ENCODE data around the gene CHDH.
A peak's percentile ranks its signal among the peaks of the same experiment; 100 is the strongest.

CHDH gene

DNA sequence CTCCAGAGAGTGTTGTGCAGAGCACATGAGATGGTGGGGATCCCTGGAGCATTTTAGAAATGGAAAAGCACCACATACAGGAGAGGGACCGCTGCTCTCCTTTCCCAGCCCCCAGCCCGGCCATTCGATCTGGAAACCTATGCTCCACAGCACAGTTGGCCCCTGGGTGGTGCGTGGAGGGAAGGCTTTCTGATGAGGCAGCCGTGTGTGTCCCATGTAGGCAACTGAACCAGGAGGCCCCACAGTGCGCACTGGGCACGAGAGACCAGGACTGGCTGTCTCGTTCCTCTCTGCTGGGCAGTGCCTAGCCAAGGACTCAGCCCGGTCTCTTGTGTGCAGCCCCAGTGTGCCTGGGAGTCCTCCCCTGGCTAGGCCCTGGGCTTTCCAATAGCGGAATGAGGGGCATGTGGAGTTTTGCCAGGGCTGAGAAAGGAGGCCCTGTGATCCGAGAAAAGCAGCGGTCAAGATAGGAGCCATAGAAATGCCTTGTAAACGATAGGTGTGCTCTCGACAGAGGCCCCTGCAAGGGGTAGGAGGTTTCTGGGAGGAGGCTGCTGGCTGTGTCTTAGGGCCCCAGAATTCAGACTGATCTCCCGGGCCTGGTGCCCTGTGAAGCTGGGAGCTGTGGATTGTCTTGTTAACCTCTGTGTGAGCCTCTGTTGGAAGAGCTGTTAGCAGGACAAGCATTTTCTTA lies 39.0 kb downstream of the CHDH start:
- no peak for FAIRE-seq

DNA sequence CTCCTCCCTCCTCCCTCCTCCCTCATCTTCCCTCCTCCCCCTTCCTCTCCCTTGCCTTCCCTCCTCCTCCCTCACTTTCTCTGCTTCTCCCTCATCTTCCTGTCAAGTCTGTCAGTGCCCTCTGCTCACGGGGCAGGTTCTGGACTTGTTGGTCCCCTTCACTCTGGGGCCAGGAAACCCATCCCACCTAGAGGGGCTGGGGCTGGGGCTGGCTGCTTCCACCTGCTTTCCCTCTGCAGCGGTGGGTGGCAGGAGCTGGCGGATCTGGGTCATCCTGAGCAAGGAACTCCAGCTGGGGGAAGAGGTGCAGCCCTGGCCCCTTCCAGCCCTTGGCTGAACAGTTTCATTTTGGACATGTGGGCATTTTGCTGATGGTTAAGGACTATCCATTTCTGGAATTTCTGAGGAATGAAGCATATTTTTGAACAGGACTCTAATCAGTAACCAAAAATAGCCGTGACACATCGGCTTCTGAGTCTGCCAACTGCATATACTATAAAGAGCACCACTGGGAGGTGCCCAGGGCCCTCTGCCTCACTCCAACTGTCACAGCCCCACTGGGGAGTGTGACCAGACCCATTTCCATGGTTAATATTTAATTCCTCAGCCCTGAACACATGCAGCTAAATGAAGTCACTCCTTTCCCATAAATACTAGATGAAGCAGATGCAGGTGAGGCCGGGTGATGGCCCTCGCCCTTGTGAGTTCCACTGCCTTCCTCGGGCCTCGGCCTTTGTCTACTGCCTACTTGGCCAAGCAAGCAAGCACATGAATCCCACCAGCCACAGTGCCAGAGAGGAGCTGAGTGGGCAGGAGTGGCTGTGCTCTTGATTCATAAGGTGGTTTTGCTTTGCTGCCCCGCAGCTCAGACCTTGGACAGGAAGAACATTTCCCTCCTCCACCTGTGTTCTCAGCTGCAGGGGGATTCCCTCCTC lies 39.8 kb downstream of the CHDH start:
- peak; percentile 89 for FAIRE-seq

DNA sequence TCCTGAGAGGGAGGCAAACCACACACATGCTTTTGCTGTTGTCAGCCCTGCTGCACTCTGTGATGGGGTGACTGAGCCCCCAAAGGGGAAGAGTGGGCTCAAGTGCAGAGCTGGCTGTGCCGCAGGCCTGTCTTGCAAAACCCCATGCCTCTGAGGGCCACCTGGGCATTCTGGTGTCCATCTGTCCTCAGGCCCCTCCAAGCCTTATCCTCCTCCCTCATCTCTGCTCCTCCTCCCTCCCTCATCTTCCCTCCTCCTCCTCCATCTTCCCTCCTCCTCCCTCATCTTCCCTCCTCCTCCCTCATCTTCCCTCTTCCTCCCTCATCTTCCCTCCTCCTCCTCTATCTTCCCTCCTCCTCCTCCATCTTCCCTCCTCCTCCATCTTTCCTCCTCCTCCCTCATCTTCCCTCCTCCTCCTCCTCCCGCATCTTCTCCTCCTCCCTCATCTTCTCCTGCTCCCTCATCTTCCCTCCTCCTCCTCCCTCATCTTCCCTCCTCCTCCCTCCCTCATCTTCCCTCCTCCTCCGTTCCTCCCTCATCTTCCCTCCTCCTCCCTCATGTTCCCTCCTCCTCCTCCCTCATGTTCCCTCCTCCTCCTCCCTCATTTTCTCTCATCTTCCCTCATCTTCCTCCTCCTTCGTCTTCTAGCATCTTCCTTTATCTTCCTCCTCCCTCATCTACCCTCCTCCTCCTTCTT lies 40.6 kb downstream of the CHDH start:
- no peak for FAIRE-seq

GRCh38 chr3:53804697-53805462 lies 41.3 kb downstream of the CHDH start:
- no peak for FAIRE-seq

DNA sequence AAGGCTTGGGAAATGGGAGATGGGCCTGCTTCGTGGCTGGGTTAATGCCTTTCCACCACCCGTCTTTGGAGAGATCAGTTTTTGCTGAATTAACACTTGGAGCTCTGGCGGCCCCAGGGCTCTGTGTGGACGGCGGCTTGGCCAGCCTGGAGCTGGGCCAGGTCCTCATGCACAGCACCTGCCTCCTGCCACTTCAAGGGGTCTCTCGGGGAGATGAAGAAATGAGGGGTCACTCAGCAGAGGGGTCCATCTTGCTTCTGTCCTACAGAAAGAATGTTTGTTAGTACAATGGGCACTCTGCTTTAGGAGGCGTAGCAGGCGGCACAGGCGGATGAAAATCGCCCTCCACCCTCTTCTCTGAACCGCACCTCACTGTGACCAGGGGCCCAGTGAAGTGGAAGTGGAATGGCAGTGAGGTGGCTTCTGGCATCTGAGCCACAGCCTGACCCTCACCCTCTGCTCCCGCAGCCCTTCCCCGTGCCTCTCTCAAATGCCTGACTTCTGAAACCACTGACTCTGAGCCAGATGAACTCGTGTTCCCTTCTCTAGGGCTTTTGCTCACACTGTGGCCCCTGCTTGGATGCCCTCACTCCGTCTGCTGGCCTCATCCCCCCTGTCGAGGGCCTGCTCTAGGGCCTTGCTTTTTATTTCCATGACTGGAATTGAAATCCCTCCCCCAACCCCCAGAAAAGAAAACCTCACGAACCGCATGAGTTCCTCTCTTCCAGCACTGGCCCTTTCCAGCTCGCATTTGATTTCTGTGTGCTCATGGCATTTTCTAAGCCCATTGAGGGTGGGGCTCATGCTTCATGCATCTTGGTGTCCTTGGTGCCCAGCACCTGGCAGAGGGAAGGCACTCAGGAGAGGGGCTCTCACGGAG lies 42.2 kb downstream of the CHDH start:
- no peak for FAIRE-seq

GRCh38 chr3:53803124-53803815 lies 42.9 kb downstream of the CHDH start:
- no peak for FAIRE-seq

DNA sequence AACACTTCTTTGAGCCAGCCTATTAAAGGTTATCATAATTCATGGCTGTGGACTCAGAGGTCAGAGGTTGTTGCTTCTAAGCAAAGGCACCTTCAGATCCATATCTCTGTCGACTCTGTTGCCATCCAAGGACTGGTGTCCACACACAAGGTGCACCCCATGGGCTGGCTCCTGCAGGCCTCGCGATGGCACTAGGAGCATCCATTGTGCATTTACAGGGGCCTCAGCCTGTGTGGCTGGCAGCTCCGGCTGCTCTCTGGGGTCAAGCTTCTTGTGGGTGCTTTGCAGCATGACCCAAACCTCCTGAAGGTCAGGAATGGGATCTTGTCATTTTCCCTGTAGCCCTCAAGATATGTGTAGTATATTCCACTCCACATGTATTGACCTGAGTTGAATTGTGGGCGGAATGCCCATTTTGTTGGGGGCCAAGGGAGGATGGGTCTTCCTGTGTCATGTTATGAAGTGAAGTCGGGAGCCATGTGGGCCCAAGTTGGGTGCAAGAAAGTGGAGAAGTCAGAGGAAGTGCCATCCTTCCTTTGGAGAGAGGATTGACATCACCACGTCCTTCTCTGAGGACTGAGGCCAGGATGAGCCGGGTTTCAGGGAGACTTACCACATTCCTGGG lies 43.9 kb downstream of the CHDH start:
- FAIRE-seq = no peak

DNA sequence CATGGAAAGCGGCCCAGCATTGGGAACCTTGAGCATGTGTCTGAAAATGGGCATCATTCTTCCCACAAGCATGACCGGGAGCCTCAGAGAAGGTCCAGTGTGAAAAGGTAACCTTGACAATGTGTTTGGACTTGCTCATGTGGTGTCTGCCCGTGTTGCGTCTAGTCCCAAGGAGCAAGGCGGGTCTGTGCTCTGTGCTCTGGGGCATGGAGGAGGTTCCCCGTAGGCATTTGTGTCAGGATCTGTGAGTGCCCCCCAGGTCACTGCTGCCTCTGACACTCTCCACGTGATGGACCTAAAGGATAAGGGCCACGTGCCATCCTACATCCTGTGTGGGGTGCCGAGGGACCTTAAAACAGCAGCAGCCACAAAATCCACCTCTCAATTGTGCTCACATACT lies 44.9 kb downstream of the CHDH start:
- FAIRE-seq = no peak

- FAIRE-seq = no peak
These were observed 45.9 kb downstream of the CHDH start for GRCh38 chr3:53800041-53800906.

DNA sequence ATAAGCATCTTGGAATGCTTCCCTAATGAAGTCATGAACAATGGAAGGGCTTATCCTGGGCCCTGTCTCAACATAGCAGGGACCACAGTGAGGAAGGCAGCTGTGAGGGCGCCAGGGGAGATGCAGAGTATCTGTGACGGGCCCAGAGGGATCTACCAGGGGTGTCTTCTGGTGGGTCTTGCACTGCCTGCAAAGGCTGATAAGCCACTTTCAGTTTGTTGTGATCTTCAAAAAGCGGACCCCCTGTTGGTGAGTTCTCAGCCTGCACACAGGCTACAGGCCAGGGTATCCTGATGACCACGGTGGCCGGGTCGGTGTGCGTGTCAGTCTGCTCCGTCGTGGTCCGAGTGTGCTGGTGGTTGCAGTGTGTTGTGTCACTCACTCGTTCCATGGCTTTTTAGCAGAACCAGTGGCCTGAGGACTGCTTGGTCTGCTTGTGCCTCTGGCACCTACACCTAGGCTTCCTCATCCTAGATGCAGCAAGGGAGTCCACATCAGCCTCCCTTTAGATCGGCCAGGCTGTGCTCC lies 46.8 kb downstream of the CHDH start:
- FAIRE-seq = no peak

- no peak for FAIRE-seq
These were observed 48.1 kb downstream of the CHDH start for GRCh38 chr3:53798144-53798543.

- FAIRE-seq = no peak
These were observed 50.2 kb downstream of the CHDH start for GRCh38 chr3:53795789-53796560.

DNA sequence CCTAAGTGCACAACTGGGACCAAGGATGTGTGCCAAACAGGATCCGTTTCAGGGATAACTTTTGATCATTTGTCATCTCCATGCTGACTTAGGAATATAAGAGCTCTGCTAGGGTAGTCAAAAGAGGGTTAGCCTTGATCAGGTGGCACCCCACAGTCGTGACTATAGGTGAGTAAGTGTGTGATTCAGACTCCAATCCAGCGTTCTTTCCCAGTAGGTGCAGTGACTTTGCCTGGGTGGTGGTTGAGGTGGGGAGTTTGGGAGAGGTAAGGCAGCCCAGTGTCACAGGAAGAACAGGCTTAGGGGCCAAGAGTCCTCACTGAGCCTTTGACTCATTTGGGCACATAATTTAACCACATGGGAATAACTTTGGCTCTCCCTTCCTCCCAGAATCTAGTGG lies 51.0 kb downstream of the CHDH start:
- FAIRE-seq = no peak

- no peak for FAIRE-seq
These were observed 51.6 kb downstream of the CHDH start for GRCh38 chr3:53794597-53794996.

DNA sequence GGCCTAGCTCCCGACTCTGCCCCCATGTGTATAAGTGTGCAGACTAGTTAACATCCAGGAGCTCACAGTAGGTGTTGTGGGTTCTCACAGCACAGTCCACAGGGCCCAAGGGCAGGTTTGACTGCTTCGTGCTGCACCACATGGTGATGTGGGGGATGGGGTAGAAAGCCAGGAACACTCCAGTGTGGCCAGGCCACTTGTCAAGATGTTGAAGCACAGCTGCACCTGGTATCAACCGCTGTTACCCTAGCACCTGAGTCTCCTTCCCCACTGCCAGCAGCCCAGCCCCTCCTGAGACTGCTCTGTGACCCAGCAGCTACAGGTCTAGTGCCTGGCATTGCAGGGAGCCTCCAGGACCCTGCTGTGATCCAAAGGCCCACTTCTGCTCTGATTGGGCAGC lies 53.4 kb downstream of the CHDH start:
- no peak for FAIRE-seq

DNA sequence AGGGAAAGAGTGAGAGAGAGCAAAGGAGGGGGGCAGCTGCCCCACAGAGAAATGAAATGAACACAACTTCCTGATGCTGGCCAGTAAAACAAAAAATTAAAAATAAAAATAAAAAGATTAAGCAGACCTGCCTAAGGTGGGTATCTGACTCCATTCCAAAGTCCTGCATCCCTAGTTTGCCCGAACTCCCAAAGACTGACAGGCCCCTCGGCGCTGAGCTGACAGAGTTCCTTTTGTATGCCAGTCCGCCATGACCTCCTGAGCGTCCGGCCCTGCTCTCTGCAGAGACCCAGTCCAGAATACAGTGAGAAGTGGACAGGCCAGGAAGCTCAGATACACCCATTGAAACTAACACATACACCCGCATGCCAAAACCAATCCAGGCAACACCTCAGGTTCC lies 54.9 kb downstream of the CHDH start:
- FAIRE-seq = no peak

- no peak for FAIRE-seq
These were observed 55.7 kb downstream of the CHDH start for GRCh38 chr3:53790470-53790869.

DNA sequence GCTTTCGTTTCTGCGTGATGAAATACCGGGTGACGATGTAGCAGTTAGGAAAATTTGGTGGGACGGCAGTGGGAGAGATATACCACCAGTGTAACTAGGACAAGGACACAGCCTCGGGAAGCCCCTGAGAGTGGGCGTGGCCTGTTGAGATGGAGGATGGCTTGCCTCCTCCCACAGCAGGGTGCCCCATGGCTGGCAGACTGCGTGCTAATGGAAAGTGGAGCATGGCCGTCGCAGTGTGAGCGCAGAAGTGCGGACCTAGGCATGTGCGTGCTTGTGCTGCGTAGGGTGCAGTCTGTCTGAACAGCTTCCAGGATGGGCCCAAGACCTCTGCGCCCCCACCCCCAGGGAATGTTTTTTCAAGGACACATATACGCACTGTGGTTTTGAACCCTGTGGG lies 56.8 kb downstream of the CHDH start:
- no peak for FAIRE-seq

- no peak for FAIRE-seq
These were observed 58.2 kb downstream of the CHDH start for GRCh38 chr3:53788038-53788437.

All from islet of Langerhans (tissue), 1 donor.